ENCODE data around the gene SPRED3.

The SPRED3 gene

DNA sequence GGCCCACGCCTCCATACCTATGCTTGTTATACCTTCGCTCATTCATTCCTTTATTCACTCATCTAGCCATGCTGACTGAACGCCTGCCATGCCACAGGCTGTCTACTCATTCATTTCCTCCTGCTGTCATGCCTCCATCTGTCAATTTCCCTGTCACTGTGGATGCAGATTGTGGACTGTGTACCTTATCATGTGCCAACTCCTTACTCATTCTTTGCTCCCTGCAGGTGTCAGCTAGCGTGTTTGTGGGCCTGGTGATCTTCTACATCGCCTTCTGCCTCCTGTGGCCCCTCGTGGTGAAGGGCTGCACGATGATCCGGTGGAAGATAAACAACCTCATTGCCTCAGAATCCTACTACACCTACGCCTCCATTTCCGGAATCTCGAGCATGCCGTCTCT lies 18.2 kb upstream of the SPRED3 start:
- Mint-ChIP-seq H3K36me3 (ENCODE audit: low read depth) (no peaks in the 10 kb centered on the region), H3K27ac (no peak overlapping the region), H3K27me3 (ENCODE audit: low read depth, poor library complexity) (peaks cover 48% of the 10 kb centered on the region), H3K4me1 (peaks cover 12% of the 10 kb centered on the region), H3K4me3 (no peak overlapping the region), H3K9me3 (peaks cover 5% of the 10 kb centered on the region)
- no peak for DNase-seq
- TF ChIP-seq, protein P1, sequence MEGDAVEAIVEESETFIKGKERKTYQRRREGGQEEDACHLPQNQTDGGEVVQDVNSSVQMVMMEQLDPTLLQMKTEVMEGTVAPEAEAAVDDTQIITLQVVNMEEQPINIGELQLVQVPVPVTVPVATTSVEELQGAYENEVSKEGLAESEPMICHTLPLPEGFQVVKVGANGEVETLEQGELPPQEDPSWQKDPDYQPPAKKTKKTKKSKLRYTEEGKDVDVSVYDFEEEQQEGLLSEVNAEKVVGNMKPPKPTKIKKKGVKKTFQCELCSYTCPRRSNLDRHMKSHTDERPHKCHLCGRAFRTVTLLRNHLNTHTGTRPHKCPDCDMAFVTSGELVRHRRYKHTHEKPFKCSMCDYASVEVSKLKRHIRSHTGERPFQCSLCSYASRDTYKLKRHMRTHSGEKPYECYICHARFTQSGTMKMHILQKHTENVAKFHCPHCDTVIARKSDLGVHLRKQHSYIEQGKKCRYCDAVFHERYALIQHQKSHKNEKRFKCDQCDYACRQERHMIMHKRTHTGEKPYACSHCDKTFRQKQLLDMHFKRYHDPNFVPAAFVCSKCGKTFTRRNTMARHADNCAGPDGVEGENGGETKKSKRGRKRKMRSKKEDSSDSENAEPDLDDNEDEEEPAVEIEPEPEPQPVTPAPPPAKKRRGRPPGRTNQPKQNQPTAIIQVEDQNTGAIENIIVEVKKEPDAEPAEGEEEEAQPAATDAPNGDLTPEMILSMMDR (IDR thresholded peaks at IDR 0.05), result no peak

DNA sequence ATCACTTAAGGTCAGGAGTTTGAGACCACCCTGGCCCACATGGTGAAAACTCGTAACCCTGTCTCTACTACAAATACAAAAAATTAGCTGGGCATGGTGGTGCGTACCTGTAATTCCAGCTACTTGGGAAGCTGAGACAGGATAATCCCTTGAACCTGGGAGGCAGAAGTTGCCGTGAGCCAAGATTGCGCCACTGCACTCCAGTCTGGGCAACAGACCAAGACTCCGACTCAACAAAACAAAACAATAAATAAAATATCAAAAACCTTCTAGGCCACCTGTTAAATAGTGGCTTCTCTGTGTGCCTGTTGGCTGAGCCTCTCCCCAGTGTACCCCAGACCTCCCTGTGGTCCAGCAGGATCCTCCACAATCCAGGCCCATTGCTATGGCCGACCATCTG lies 17.4 kb upstream of the SPRED3 start:
- TF ChIP-seq, protein P1 (IDR thresholded peaks at IDR 0.05), result no peak
- H3K27ac Mint-ChIP-seq, result no peak overlapping the region
- no peak for DNase-seq
- no peak overlapping the region for H3K4me3 Mint-ChIP-seq
- H3K36me3 Mint-ChIP-seq (ENCODE audit: low read depth), result peaks cover 4% of the 10 kb centered on the region
- peaks cover 46% of the 10 kb centered on the region for H3K27me3 Mint-ChIP-seq (ENCODE audit: low read depth, poor library complexity)
- H3K9me3 Mint-ChIP-seq, result peaks cover 2% of the 10 kb centered on the region
- H3K4me1 Mint-ChIP-seq, result peaks cover 20% of the 10 kb centered on the region

DNA sequence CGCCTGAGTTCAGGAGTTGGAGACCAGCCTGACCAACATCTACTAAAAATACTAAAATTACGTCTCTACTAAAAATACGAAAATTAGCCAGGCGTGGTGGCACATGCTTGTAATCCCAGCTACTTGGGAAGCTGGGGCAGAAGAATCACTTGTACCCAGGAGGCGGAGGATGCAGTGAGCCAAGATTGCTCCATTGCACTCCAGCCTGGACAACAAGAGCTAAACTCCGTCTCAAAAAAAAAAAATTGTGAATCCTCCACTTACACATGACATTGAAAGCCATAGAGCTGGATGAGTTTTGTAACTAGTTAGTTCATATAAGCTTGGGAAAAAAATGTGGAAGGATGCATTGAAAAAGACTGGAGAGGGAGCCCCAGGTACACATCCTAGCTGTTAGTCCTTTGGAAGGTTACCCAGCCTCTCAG lies 14.6 kb upstream of the SPRED3 start:
- TF ChIP-seq, protein P1 (IDR thresholded peaks at IDR 0.05), result no peak
- no peak for DNase-seq
- Mint-ChIP-seq H3K27ac (peak overlapping the region; percentile 88), H3K4me3 (peak overlapping the region; percentile 100), H3K36me3 (ENCODE audit: low read depth) (peaks cover 7% of the 10 kb centered on the region), H3K9me3 (no peaks in the 10 kb centered on the region), H3K27me3 (ENCODE audit: low read depth, poor library complexity) (peaks cover 29% of the 10 kb centered on the region), H3K4me1 (peaks cover 29% of the 10 kb centered on the region)

DNA sequence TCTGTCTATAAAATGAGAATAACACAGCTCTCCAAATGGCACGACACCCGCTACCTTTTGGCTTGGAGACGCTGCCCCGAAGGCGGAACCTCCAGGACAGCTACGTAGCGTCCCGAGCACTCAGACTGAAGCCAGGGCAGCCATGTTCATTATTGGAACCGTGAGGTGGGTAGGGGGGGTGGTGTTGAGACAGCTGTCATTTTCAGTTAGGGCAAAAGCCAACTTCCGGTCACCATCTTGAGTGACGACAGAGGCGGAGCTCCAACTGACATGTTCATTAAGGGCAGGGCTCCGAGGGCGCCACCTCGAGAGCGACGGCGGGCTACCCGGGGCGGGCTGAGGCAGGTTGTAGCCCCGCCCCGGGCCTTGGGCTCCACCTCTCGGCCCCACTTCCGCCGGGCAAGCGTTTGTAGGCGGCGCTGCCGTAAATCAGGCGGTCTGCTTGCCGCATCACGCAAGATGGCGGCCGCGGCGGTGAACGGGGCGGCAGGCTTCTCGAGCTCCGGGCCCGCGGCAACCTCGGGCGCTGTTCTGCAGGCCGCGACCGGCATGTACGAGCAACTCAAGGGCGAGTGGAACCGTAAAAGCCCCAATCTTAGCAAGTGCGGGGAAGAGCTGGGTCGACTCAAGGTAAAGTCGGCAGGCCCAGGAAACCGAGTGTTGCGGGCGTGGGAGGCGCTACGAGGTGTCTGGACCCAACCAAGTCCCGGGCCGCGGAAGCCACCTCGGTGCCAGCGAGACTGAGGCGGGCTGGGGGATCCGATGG lies 14.0 kb upstream of the SPRED3 start, which contains the start of gene PSMD8:
PSMD8 (plus strand) TSS at position 240 of the 766 bp plus-strand sequence; CDS start at position 271, 31 bp downstream.
- H3K36me3 Mint-ChIP-seq (ENCODE audit: low read depth), result peaks cover 13% of the 10 kb centered on the region
- H3K9me3 Mint-ChIP-seq, result no peaks in the 10 kb centered on the region
- peaks cover 29% of the 10 kb centered on the region for H3K4me1 Mint-ChIP-seq
- peak within 1 kb of the TSS; percentile 88 for H3K27ac Mint-ChIP-seq
- TF ChIP-seq, protein P1 (IDR thresholded peaks at IDR 0.05), result no peak
- H3K27me3 Mint-ChIP-seq (ENCODE audit: low read depth, poor library complexity), result peaks cover 28% of the 10 kb centered on the region
- peak; percentile 97 for DNase-seq
- peak within 1 kb of the TSS; percentile 100 for H3K4me3 Mint-ChIP-seq

DNA sequence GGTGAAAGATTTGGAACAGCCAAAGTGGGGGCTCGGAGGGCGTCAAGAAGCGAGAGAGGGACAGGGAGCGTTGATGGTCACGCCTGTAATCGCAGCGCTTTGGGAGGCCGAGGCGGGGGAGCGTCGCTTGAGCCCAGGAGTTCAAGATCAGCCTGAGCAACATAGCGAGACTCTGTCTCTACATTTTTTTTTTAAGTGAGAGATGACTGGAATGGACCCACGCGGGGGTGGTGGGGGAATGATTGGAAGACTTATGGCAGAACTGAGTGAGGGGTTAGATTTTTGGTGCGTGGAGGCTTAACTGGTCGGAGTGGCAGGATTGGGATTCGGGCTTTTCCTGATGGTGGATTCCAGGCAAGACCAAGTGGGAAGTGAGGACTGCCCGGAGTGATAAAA lies 13.4 kb upstream of the SPRED3 start:
- H3K4me1 Mint-ChIP-seq, result peaks cover 29% of the 10 kb centered on the region
- H3K36me3 Mint-ChIP-seq (ENCODE audit: low read depth), result peaks cover 19% of the 10 kb centered on the region
- H3K27me3 Mint-ChIP-seq (ENCODE audit: low read depth, poor library complexity), result peaks cover 24% of the 10 kb centered on the region
- peak overlapping the region; percentile 100 for H3K4me3 Mint-ChIP-seq
- TF ChIP-seq, protein P1 (IDR thresholded peaks at IDR 0.05), result no peak
- no peak for DNase-seq
- peak overlapping the region; percentile 77 for H3K27ac Mint-ChIP-seq
- no peaks in the 10 kb centered on the region for H3K9me3 Mint-ChIP-seq

GRCh38 chr19:38375748-38376147 lies 12.7 kb upstream of the SPRED3 start:
- H3K27me3 Mint-ChIP-seq (ENCODE audit: low read depth, poor library complexity), result peaks cover 19% of the 10 kb centered on the region
- peak overlapping the region; percentile 100 for H3K4me3 Mint-ChIP-seq
- no peaks in the 10 kb centered on the region for H3K9me3 Mint-ChIP-seq
- peaks cover 25% of the 10 kb centered on the region for H3K36me3 Mint-ChIP-seq (ENCODE audit: low read depth)
- no peak overlapping the region for H3K27ac Mint-ChIP-seq
- DNase-seq, result no peak
- peaks cover 29% of the 10 kb centered on the region for H3K4me1 Mint-ChIP-seq
- TF ChIP-seq, protein P1 (IDR thresholded peaks at IDR 0.05), result no peak
